GM12878 (cell line): ENCODE measurements around the gene OPRM1. TPM values are rescaled to one million over a fixed set of nuclear protein-coding genes. Genes with fewer than 3 reads are reported as not detected.

Experiments used
- ATAC-seq: fragments of 200-7000 bp; cut with Tn5 transposase; 3 replicates; pipeline ENCODE4 v1.9.1; 2020; ENCODE audit warnings: mild to moderate bottlenecking, moderate library complexity
- BruUV-seq: library from RNA; stranded (reverse); fragments of 400-500 nt; replicated peaks from 2 replicates; lab custom pipeline; 2021; lab: Mats Ljungman, UMichigan
- CTCF ChIA-PET: fragments of 300-600 bp; sonication (Branson Sonifier 250); formaldehyde crosslinking; extraction: SDS; loops from one replicate; lab custom pipeline; 2021; ENCODE audit warnings: inconsistent platforms; lab: Yijun Ruan, JAX
- POLR2A ChIA-PET: fragments of 350-600 bp; formaldehyde crosslinking; extraction: SDS; loops from one replicate; lab custom pipeline; 2021; ENCODE audit warnings: inconsistent platforms; lab: Charles Lee
- RAD21 ChIA-PET: fragments of 300-600 bp; sonication (Branson Sonifier 250); formaldehyde crosslinking; loops from one replicate; lab custom pipeline; 2023; ENCODE audit warnings: antibody characterized with exemption; ENCODE audit not compliant: unreplicated experiment; lab: Charles Lee
- SMC1A ChIA-PET: fragments of 300-600 bp; sonication (Branson Sonifier 250); formaldehyde crosslinking; loops from one replicate; lab custom pipeline; 2023; ENCODE audit not compliant: unreplicated experiment, uncharacterized antibody; lab: Charles Lee
- DNase-seq: peaks from one replicate; pipeline ENCODE4 v3.0.0-alpha.2; 2011; ENCODE audit warnings: low read depth, low spot score
- FAIRE-seq: peaks from 3 replicates; lab custom pipeline; 2011; peaks lifted over from hg19 to GRCh38; lab: Jason Lieb, UNC
- H2AFZ ChIP-seq: 2 replicates; pipeline ENCODE4 v1.6.0; 2011; ENCODE audit warnings: low read depth, low read length, control low read depth; ENCODE audit not compliant: control insufficient read depth
- H3K27ac ChIP-seq: 2 replicates; pipeline ENCODE4 v1.5.1; 2011; ENCODE audit warnings: control low read depth; ENCODE audit not compliant: control insufficient read depth, insufficient read depth
- H3K27me3 ChIP-seq, 2 experiments: replicated peaks in 1 of 2; 2 replicates each; pipeline versions ENCODE4 v1.6.0 to v1.6.1; 2011; ENCODE audit warnings: low read length in 1 of 2; ENCODE audit not compliant: control insufficient read depth in 2 of 2, insufficient read depth in 2 of 2
- H3K36me3 ChIP-seq, 2 experiments: 2 replicates each; pipeline ENCODE4 v1.5.1; 2011; ENCODE audit warnings: low read length in 1 of 2; ENCODE audit not compliant: control insufficient read depth in 2 of 2, insufficient read depth in 2 of 2
- H3K4me1 ChIP-seq: 2 replicates; pipeline ENCODE4 v1.6.1; 2011; ENCODE audit warnings: mild to moderate bottlenecking, low read length, moderate library complexity, mixed read lengths; ENCODE audit not compliant: control insufficient read depth, insufficient read depth
- H3K4me2 ChIP-seq: 2 replicates; pipeline ENCODE4 v1.6.0; 2011; ENCODE audit warnings: control low read depth; ENCODE audit not compliant: control insufficient read depth, insufficient read depth
- H3K4me3 ChIP-seq: fragments of 200-600 bp; sonication (generic); 2 replicates; pipeline ENCODE4 v1.5.1; 2016
- H3K79me2 ChIP-seq: 2 replicates; pipeline ENCODE4 v1.6.0; 2011; ENCODE audit warnings: low read length; ENCODE audit not compliant: control insufficient read depth, insufficient read depth
- H3K9ac ChIP-seq: 2 replicates; pipeline ENCODE4 v1.8.0; 2011; ENCODE audit warnings: low read length, control low read depth, mixed read lengths; ENCODE audit not compliant: control insufficient read depth, insufficient read depth
- H3K9me3 ChIP-seq: replicated peaks from 3 replicates; pipeline ENCODE4 v1.5.1; 2011; ENCODE audit warnings: mild to moderate bottlenecking, low read length; ENCODE audit not compliant: control insufficient read depth, insufficient read depth
- H4K20me1 ChIP-seq: 2 replicates; pipeline ENCODE4 v1.6.0; 2011; ENCODE audit not compliant: control insufficient read depth, insufficient read depth
- CEBPB ChIP-seq, 2 experiments: fragments of 150-350 bp in 1 of 2; IDR thresholded peaks; 2 replicates each; pipeline ENCODE4 v1.6.1; 2012 to 2014; ENCODE audit warnings: low read depth in 2 of 2, low read length in 2 of 2, borderline replicate concordance in 1 of 2, inconsistent platforms in 1 of 2
- MEF2B ChIP-seq: fragments of 450-650 bp; IDR thresholded peaks from 2 replicates; pipeline ENCODE4 v1.6.1; 2018; ENCODE audit warnings: mild to moderate bottlenecking, moderate library complexity; ENCODE audit not compliant: partially characterized antibody, poor library complexity, severe bottlenecking
- MLLT1 ChIP-seq: fragments of 450-650 bp; IDR thresholded peaks from 2 replicates; pipeline ENCODE4 v1.6.1; 2016; ENCODE audit warnings: mild to moderate bottlenecking
- MXI1 ChIP-seq: fragments of 150-350 bp; IDR thresholded peaks from 2 replicates; pipeline ENCODE4 v1.6.1; 2011; ENCODE audit warnings: low read depth, mild to moderate bottlenecking, inconsistent platforms, low read length, improper control_type of control experiment
- RELB ChIP-seq: fragments of 450-650 bp; IDR thresholded peaks from 2 replicates; pipeline ENCODE4 v1.6.1; 2017; ENCODE audit warnings: low read depth, mild to moderate bottlenecking, moderate library complexity
- SMAD5 ChIP-seq: IDR thresholded peaks from 2 replicates; pipeline ENCODE4 v1.6.1; 2016; ENCODE audit warnings: antibody characterized with exemption, low read depth
- WRNIP1 ChIP-seq: IDR thresholded peaks from 2 replicates; pipeline ENCODE4 v1.6.1; 2011; ENCODE audit warnings: low read depth, low read length, improper control_type of control experiment, borderline replicate concordance
- ZNF687 ChIP-seq: fragments of 450-650 bp; IDR thresholded peaks from 2 replicates; pipeline ENCODE4 v1.6.1; 2017; ENCODE audit warnings: mild to moderate bottlenecking, moderate library complexity
- WGBS: methylation state at CpG from one replicate; pipeline ENCODE4 v1.1.6; 2016; ENCODE audit warnings: low lambda C conversion rate; ENCODE audit not compliant: insufficient replicate concordance, insufficient coverage; ENCODE audit errors: missing lambda C conversion rate; 5-methylcytosine and 5-hydroxymethylcytosine counted together
- in situ Hi-C: fragments of 300-500 bp; cut with MboI; formaldehyde crosslinking; loops from 9 replicates; pipeline ENCODE4 v1.14.3; 2018; ENCODE audit warnings: mixed read lengths
- intact Hi-C: fragments of 100-400 bp; cut with micrococcal nuclease; formaldehyde crosslinking; loops from one replicate; pipeline ENCODE4 v1.14.2; 2022; ENCODE audit not compliant: unreplicated experiment
- polyA plus RNA-seq, 11 experiments: library from polyadenylated mRNA; depleted of rRNA in 4 of 11; unstranded in 6 of 11; stranded (reverse) in 5 of 11; fragments of >200 nt; fragmentation: Nextera tagmentation in 4 of 11; fragmentation: Illumina TruSeq in 1 of 11; extraction: Ambion mirVana in 4 of 11; extraction: Trizol in 1 of 11; gene quantifications; 1 replicate in 1 of 11; 2 replicates in 10 of 11; pipeline versions ENCODE4 v1.2.1 to v1.2.3, GENCODE V29; 2011 to 2016; ENCODE audit warnings: inconsistent platforms in 2 of 11, missing spikeins in 2 of 11, low read depth in 1 of 11
- total RNA-seq, 4 experiments: library from RNA; depleted of rRNA in 3 of 4; stranded (reverse); fragments of >200 nt in 3 of 4; fragmentation: Illumina TruSeq in 1 of 4; extraction: Trizol in 1 of 4; gene quantifications; 2 replicates each; pipeline versions ENCODE4 v1.2.1 to v1.2.3, GENCODE V29; 2013 to 2021

The OPRM1 gene
- total and polyA plus RNA-seq, 10 of the 15 experiments (the other 5 are each of a cell fraction or from before 2014, with no cell fraction given): not detected

- peak; percentile 29; the same call in 1 of the 2 replicates for TF ChIP-seq RELB
- TF ChIP-seq MXI1: no peak
- TF ChIP-seq MLLT1: 0 out of 2 replicates have a peak, but pooled peaks have one; percentile 16
- TF ChIP-seq, all 136 proteins: peak for 7
Observed at GRCh38 chr6:154243793-154244750, 205.0 kb downstream of the OPRM1 start (continued).

- ChIA-PET CTCF (interaction anchor here (0.6 to 8.2 kb wide), 9 partner anchors 12 to 1861 kb away, joined by 3 to 90 read pairs (median 4); no protein-coding TSS in a partner anchor), POLR2A (interaction anchor here (1.5 to 3.0 kb wide), 3 partner anchors 9 to 12 kb away, joined by 7 to 17 read pairs (median 7); no protein-coding TSS in a partner anchor), SMC1A (interaction anchor here (1.3 to 10.6 kb wide), 8 partner anchors 10 to 87 kb away, joined by 3 to 152 read pairs (median 34); no protein-coding TSS in a partner anchor), RAD21 (interaction anchor here (1.3 to 6.6 kb wide), 6 partner anchors 11 to 88 kb away, joined by 4 to 70 read pairs (median 9); no protein-coding TSS in a partner anchor)
- 79% methylated on average over 5 of the region's 5 CpGs for WGBS
- no peak for FAIRE-seq
- Histone ChIP-seq H3K27me3 (no peaks in the 10 kb centered on the region), H3K4me2 (peak overlapping the region; percentile 71), H3K4me3 (peak overlapping the region; percentile 76), H3K9me3 (no peaks in the 10 kb centered on the region; the same call in 2 of the 3 replicates), H3K4me1 (peaks cover 20% of the 10 kb centered on the region), H2AFZ (no peak overlapping the region), H4K20me1 (no peaks in the 10 kb centered on the region), H3K27ac (peak overlapping the region; percentile 78), H3K36me3 (peaks cover 0 to 4% of the 10 kb centered on the region in 2 experiments; a peak in 1 of 4 replicates), H3K79me2 (peaks cover 66% of the 10 kb centered on the region), H3K9ac (peak overlapping the region; percentile 77)
- in situ Hi-C loops (loop anchor here (25.0 kb wide), 1 partner anchor 1258 kb away; the partner anchor contains the start of gene FBXO5), intact Hi-C loops (loop anchor here (5.0 kb wide), 2 partner anchors 107 to 1263 kb away; partner anchors contain the start of gene FBXO5)
- no TSS peak for BruUV-seq
- no peak for ATAC-seq
- no peak for DNase-seq
- peak; percentile 57; the same call in 1 of the 2 replicates for TF ChIP-seq WRNIP1
- TF ChIP-seq ZNF687: no peak
- no peak for TF ChIP-seq SMAD5
- no peak for TF ChIP-seq CEBPB (IDR thresholded peaks at IDR 0.05; ENCODE audit: borderline replicate concordance in 1 of 2, low read depth in 2 of 2, low read length in 2 of 2)
- TF ChIP-seq MEF2B: no peak
Observed at GRCh38 chr6:154245506-154245905, 206.5 kb downstream of the OPRM1 start.
